K562 (cell line): ENCODE results near the gene ZNF648. TPM values are rescaled to one million over a fixed set of nuclear protein-coding genes. Genes with fewer than 3 reads are reported as not detected.

Experiments
- ARNT ChIP-seq, 2 experiments: fragments of 450-650 bp; IDR thresholded peaks; 2 replicates each; pipeline ENCODE4 v1.6.1; 2016; ENCODE audit warnings: mild to moderate bottlenecking in 1 of 2
- BRF1 ChIP-seq: IDR thresholded peaks from 3 replicates; pipeline ENCODE4 v1.6.1; 2011; ENCODE audit warnings: borderline replicate concordance, mild to moderate bottlenecking; ENCODE audit not compliant: insufficient read length; ENCODE audit errors: extremely low read depth
- EZH2 ChIP-seq: IDR thresholded peaks from 2 replicates; pipeline ENCODE4 v1.6.1; 2012; ENCODE audit warnings: low read depth, mild to moderate bottlenecking, inconsistent platforms, low read length, borderline replicate concordance
- GABPB2 ChIP-seq: fragments of 250-450 bp; sonication (Bioruptor Pico); conservative IDR thresholded peaks from 2 replicates; pipeline ENCODE4 v1.5.1; 2021; ENCODE audit warnings: mild to moderate bottlenecking
- HMBOX1 ChIP-seq: sonication (generic); IDR thresholded peaks from 2 replicates; pipeline ENCODE4 v1.6.1; 2016
- HNRNPUL1 ChIP-seq: fragments of 200-400 bp; formaldehyde crosslinking; IDR thresholded peaks from 2 replicates; pipeline ENCODE4 v1.6.1; 2017; ENCODE audit warnings: low read length
- L3MBTL2 ChIP-seq: fragments of 450-650 bp; IDR thresholded peaks from 2 replicates; pipeline ENCODE4 v1.6.1; 2016; ENCODE audit warnings: mild to moderate bottlenecking, moderate library complexity
- MCM2 ChIP-seq: fragments of 450-650 bp; IDR thresholded peaks from 2 replicates; pipeline ENCODE4 v1.6.1; 2017; ENCODE audit warnings: low read depth, mild to moderate bottlenecking
- MTA3 ChIP-seq: fragments of 450-650 bp; formaldehyde crosslinking; IDR thresholded peaks from 2 replicates; pipeline ENCODE4 v1.6.1; 2017; ENCODE audit warnings: mild to moderate bottlenecking, borderline replicate concordance
- POLR2AphosphoS5 ChIP-seq: IDR thresholded peaks from 2 replicates; pipeline ENCODE4 v1.6.1; 2011; ENCODE audit warnings: mild to moderate bottlenecking, low read depth, low read length, moderate library complexity; ENCODE audit not compliant: control insufficient read depth, insufficient read depth
- POLR2H ChIP-seq: IDR thresholded peaks from 2 replicates; pipeline ENCODE4 v1.6.1; 2016; ENCODE audit warnings: missing genetic modification characterization, low read depth, mild to moderate bottlenecking, control low read depth, missing compliant biosample characterization, moderate library complexity
- SP2 ChIP-seq: IDR thresholded peaks from 2 replicates; pipeline ENCODE4 v1.6.1; 2011; ENCODE audit warnings: mild to moderate bottlenecking, low read depth, low read length, moderate library complexity; ENCODE audit not compliant: poor library complexity, severe bottlenecking; ENCODE audit errors: extremely low read depth
- SREBF1 ChIP-seq: fragments of 150-350 bp; IDR thresholded peaks from 2 replicates; pipeline ENCODE4 v1.6.1; 2014; ENCODE audit warnings: antibody characterized with exemption, low read depth, low read length, borderline replicate concordance
- ZNF146 ChIP-seq: IDR thresholded peaks from one replicate; pipeline ENCODE4 v1.6.1; 2018; ENCODE audit warnings: missing compliant biosample characterization; ENCODE audit not compliant: unreplicated experiment
- polyA plus RNA-seq, 8 experiments: library from polyadenylated mRNA; depleted of rRNA in 4 of 8; stranded (reverse) in 5 of 8; unstranded in 3 of 8; fragments of >200 nt; fragmentation: Nextera tagmentation in 2 of 8; fragmentation: Illumina TruSeq in 1 of 8; extraction: Ambion mirVana in 2 of 8; extraction: Trizol in 1 of 8; gene quantifications; 2 replicates each; pipeline versions ENCODE4 v1.2.1 to v1.2.3, GENCODE V29; 2011 to 2014; ENCODE audit warnings: inconsistent platforms in 1 of 8, missing spikeins in 1 of 8
- total RNA-seq, 7 experiments: library from RNA; depleted of rRNA in 6 of 7; stranded (reverse); fragments of >200 nt in 6 of 7; fragmentation: Illumina TruSeq in 2 of 7; extraction: Trizol in 2 of 7; gene quantifications; 2 replicates each; pipeline versions ENCODE4 v1.2.1 to v1.2.3, GENCODE V29; 2011 to 2021; ENCODE audit warnings: low replicate concordance in 1 of 7
- TF ChIP-seq, protein P1 (sequence below): sonication (generic); formaldehyde crosslinking; IDR thresholded peaks from 2 replicates; pipeline ENCODE4 v1.9.0; 2022; ENCODE audit warnings: mild to moderate bottlenecking, missing genetic modification reagents
- TF ChIP-seq, protein P2 (sequence below), 3 experiments: fragments of 200-800 bp in 1 of 3; fragments of 250-450 bp in 1 of 3; fragments of 450-650 bp in 1 of 3; sonication (Bioruptor Pico) in 1 of 3; sonication (Bioruptor generic) in 1 of 3; formaldehyde crosslinking in 1 of 3; IDR thresholded peaks; 2 replicates each; pipeline versions ENCODE4 v1.6.1 to v1.8.0; 2016 to 2022; ENCODE audit warnings: mild to moderate bottlenecking in 2 of 3, missing genetic modification characterization in 2 of 3, missing compliant biosample characterization in 1 of 3, moderate library complexity in 1 of 3
- TF ChIP-seq, protein P3 (sequence below): fragments of 450-650 bp; IDR thresholded peaks from 2 replicates; pipeline ENCODE4 v1.6.1; 2018; ENCODE audit warnings: mild to moderate bottlenecking, low read depth; ENCODE audit not compliant: partially characterized antibody
- TF ChIP-seq, protein P4 (sequence below): fragments of 200-800 bp; sonication (Bioruptor generic); IDR thresholded peaks from 2 replicates; pipeline ENCODE4 v1.6.1; 2017; ENCODE audit warnings: missing genetic modification characterization, missing compliant biosample characterization

Gene ZNF648
- total and polyA plus RNA-seq, 9 of the 15 experiments (the other 6 are each of a cell fraction or from before 2014, with no cell fraction given): 0.06 to 0.27 (median 0.18) TPM; not detected in 2

GRCh38 chr1:182029379-182030331, 31.9 kb downstream of the ZNF648 start (continued):
- TF ChIP-seq EZH2: no peak
- TF ChIP-seq POLR2AphosphoS5: peak; percentile 68
- TF ChIP-seq HNRNPUL1: no peak
- no peak for TF ChIP-seq MTA3
- TF ChIP-seq SREBF1: no peak
- no peak for TF ChIP-seq BRF1
- TF ChIP-seq ARNT (IDR thresholded peaks at IDR 0.05): no peak
- no peak for TF ChIP-seq HMBOX1
- TF ChIP-seq POLR2H (tag): peak; percentile 66; the same call in 1 of the 2 replicates
- TF ChIP-seq, protein P1, sequence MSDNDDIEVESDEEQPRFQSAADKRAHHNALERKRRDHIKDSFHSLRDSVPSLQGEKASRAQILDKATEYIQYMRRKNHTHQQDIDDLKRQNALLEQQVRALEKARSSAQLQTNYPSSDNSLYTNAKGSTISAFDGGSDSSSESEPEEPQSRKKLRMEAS (CRISPR knock-in tag): no peak
- no peak for TF ChIP-seq ZNF146
- TF ChIP-seq, protein P2, sequence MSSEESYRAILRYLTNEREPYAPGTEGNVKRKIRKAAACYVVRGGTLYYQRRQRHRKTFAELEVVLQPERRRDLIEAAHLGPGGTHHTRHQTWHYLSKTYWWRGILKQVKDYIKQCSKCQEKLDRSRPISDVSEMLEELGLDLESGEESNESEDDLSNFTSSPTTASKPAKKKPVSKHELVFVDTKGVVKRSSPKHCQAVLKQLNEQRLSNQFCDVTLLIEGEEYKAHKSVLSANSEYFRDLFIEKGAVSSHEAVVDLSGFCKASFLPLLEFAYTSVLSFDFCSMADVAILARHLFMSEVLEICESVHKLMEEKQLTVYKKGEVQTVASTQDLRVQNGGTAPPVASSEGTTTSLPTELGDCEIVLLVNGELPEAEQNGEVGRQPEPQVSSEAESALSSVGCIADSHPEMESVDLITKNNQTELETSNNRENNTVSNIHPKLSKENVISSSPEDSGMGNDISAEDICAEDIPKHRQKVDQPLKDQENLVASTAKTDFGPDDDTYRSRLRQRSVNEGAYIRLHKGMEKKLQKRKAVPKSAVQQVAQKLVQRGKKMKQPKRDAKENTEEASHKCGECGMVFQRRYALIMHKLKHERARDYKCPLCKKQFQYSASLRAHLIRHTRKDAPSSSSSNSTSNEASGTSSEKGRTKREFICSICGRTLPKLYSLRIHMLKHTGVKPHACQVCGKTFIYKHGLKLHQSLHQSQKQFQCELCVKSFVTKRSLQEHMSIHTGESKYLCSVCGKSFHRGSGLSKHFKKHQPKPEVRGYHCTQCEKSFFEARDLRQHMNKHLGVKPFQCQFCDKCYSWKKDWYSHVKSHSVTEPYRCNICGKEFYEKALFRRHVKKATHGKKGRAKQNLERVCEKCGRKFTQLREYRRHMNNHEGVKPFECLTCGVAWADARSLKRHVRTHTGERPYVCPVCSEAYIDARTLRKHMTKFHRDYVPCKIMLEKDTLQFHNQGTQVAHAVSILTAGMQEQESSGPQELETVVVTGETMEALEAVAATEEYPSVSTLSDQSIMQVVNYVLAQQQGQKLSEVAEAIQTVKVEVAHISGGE (CRISPR knock-in tag; IDR thresholded peaks at IDR 0.05): peak in 1 of 3 experiments; percentile 62; a peak in 2 of 6 replicates
- TF ChIP-seq, protein P3, sequence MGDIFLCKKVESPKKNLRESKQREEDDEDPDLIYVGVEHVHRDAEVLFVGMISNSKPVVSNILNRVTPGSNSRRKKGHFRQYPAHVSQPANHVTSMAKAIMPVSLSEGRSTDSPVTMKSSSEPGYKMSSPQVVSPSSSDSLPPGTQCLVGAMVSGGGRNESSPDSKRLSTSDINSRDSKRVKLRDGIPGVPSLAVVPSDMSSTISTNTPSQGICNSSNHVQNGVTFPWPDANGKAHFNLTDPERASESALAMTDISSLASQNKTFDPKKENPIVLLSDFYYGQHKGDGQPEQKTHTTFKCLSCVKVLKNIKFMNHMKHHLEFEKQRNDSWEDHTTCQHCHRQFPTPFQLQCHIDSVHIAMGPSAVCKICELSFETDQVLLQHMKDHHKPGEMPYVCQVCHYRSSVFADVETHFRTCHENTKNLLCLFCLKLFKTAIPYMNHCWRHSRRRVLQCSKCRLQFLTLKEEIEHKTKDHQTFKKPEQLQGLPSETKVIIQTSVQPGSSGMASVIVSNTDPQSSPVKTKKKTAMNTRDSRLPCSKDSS: no peak
- peak; percentile 61 for TF ChIP-seq L3MBTL2
- TF ChIP-seq, protein P4, sequence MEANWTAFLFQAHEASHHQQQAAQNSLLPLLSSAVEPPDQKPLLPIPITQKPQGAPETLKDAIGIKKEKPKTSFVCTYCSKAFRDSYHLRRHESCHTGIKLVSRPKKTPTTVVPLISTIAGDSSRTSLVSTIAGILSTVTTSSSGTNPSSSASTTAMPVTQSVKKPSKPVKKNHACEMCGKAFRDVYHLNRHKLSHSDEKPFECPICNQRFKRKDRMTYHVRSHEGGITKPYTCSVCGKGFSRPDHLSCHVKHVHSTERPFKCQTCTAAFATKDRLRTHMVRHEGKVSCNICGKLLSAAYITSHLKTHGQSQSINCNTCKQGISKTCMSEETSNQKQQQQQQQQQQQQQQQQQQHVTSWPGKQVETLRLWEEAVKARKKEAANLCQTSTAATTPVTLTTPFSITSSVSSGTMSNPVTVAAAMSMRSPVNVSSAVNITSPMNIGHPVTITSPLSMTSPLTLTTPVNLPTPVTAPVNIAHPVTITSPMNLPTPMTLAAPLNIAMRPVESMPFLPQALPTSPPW (CRISPR knock-in tag): peak; percentile 94
- no peak for TF ChIP-seq MCM2
- peak; percentile 48 for TF ChIP-seq SP2
- TF ChIP-seq GABPB2 (CRISPR knock-in tag): no peak
